Osteocyte (in vitro differentiated cells): ENCODE data around the gene ANAPC13. TPM values are rescaled to one million over a fixed set of nuclear protein-coding genes. Genes with fewer than 3 reads are reported as not detected.
A peak's percentile ranks its signal among the peaks of the same experiment; 100 is the strongest.

Source experiments
- DNase-seq: peaks from one replicate; pipeline ENCODE4 v3.0.0; 2021; ENCODE audit warnings: mixed read lengths; ENCODE audit not compliant: unreplicated experiment; ENCODE audit errors: extremely low spot score
- H3K27ac Mint-ChIP-seq: one replicate; pipeline ENCODE4 v1.8.0; 2021; ENCODE audit warnings: mild to moderate bottlenecking, mixed read lengths; ENCODE audit not compliant: unreplicated experiment
- H3K27me3 Mint-ChIP-seq: one replicate; pipeline ENCODE4 v1.8.0; 2021; ENCODE audit warnings: mixed read lengths; ENCODE audit not compliant: unreplicated experiment
- H3K36me3 Mint-ChIP-seq: one replicate; pipeline ENCODE4 v1.8.0; 2021; ENCODE audit warnings: mixed read lengths; ENCODE audit not compliant: unreplicated experiment
- H3K4me1 Mint-ChIP-seq: one replicate; pipeline ENCODE4 v1.8.0; 2021; ENCODE audit warnings: mixed read lengths; ENCODE audit not compliant: unreplicated experiment
- H3K4me3 Mint-ChIP-seq: one replicate; pipeline ENCODE4 v1.8.0; 2021; ENCODE audit warnings: mild to moderate bottlenecking, moderate library complexity, mixed read lengths; ENCODE audit not compliant: unreplicated experiment
- H3K9me3 Mint-ChIP-seq: one replicate; pipeline ENCODE4 v1.8.0; 2021; ENCODE audit warnings: mixed read lengths; ENCODE audit not compliant: unreplicated experiment
- total RNA-seq: library from RNA; stranded (reverse); gene quantifications from 2 replicates; pipeline ENCODE4 v1.2.1, GENCODE V29; 2021
- TF ChIP-seq, protein P1 (sequence below): fragments of 200-600 bp; sonication (generic); IDR thresholded peaks from 2 replicates; pipeline ENCODE4 v1.5.0; 2021; ENCODE audit warnings: antibody characterized with exemption, mild to moderate bottlenecking, moderate library complexity

Gene ANAPC13
- total RNA-seq, 1 donor from 2014 or later = 89.4 TPM

DNA sequence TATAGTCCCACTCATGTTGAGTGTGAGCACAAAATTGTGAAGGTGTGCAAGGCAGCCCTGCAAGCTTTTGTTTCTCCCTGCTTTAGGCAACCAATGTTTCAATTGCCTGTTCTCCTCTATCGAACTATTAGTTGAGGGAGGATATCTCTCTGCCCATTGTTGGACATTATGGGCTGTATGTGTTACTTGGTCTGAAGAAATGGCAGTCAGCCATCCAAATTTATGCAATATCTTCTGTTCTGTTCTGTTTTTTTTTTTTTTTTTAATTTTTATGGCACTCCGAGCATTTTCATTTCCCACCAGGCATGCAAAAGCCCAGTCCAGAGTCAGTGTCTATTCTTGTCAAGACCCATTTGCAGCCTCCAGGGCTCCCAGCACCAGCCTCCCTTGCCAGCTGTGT is 44.0 kb downstream of the ANAPC13 start:
- Mint-ChIP-seq H3K27me3 (no peaks in the 10 kb centered on the region), H3K27ac (no peak overlapping the region), H3K4me1 (peaks cover 34% of the 10 kb centered on the region), H3K9me3 (peaks cover 11% of the 10 kb centered on the region), H3K4me3 (no peak overlapping the region), H3K36me3 (peaks cover 2% of the 10 kb centered on the region)
- DNase-seq = no peak
- TF ChIP-seq, protein P1, sequence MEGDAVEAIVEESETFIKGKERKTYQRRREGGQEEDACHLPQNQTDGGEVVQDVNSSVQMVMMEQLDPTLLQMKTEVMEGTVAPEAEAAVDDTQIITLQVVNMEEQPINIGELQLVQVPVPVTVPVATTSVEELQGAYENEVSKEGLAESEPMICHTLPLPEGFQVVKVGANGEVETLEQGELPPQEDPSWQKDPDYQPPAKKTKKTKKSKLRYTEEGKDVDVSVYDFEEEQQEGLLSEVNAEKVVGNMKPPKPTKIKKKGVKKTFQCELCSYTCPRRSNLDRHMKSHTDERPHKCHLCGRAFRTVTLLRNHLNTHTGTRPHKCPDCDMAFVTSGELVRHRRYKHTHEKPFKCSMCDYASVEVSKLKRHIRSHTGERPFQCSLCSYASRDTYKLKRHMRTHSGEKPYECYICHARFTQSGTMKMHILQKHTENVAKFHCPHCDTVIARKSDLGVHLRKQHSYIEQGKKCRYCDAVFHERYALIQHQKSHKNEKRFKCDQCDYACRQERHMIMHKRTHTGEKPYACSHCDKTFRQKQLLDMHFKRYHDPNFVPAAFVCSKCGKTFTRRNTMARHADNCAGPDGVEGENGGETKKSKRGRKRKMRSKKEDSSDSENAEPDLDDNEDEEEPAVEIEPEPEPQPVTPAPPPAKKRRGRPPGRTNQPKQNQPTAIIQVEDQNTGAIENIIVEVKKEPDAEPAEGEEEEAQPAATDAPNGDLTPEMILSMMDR = no peak

DNA sequence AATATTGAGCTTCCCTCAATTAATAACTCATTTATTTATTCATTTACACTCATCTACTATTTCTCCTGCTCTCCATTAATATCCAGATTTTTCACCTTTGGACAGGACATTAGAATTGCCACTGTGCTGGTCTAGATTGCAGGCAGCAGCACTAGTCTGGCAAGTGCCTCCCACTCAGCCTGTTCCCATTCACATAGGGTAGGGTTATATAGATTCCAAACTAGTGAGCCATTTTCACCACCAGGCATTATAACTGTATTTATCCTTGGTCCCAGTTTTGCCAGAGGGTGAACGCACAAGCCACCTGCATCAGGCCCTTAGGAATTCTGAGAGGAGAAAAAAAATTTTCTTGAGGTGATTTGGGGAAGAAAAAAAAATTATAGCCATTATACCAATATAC is 44.5 kb downstream of the ANAPC13 start:
- Mint-ChIP-seq H3K27ac (no peak overlapping the region), H3K36me3 (peaks cover 2% of the 10 kb centered on the region), H3K9me3 (peaks cover 11% of the 10 kb centered on the region), H3K4me3 (no peak overlapping the region), H3K4me1 (peaks cover 31% of the 10 kb centered on the region), H3K27me3 (no peaks in the 10 kb centered on the region)
- TF ChIP-seq, protein P1 = no peak
- no peak for DNase-seq

DNA sequence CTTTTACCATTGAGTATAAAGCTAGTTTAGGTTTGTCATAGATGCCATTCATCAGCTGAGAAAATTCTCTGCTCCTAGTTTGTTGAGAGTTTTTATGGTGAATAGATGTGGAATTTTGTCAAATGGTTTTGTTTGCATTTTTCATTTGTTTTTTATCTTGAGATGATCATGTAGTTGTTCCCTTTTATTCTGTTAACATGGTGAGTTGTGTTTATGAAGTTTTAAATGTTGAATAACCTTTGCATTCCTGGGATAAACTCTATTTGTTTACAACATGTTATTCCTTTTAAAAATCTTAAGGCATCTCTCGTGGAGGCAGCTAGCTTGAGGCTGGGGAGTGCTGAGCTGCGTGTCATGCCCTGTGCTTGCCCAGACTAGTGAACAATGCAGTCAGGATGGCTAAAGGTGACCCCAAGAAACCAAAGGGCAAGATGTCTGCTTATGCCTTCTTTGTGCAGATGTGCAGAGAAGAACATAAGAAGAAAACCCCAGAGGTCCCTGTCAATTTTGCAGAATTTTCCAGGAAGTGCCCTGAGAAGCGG is 48.5 kb downstream of the ANAPC13 start:
- Mint-ChIP-seq H3K4me1 (peaks cover 14% of the 10 kb centered on the region), H3K27ac (peak overlapping the region; percentile 48)

DNA sequence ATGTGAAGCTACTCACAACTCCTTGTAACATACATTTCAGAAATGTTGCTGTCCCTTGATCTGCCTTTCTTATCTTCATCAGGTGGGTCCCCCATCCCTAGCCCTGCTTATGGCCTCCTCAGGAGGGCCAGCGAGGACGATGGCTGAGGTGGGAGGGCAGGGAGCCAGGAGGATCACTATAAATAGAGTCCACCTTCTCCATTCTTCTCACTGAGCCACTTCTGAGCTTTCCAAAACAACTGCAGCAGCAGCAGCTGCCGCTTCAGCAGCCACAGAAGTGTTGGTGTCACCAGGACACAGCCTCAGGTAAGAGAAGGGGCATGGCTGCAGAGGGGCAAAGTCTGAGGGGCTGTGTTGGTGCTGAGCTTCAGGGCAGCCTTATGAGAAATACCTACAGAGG is 53.5 kb downstream of the ANAPC13 start:
- peaks cover 21% of the 10 kb centered on the region for H3K4me1 Mint-ChIP-seq
- H3K27me3 Mint-ChIP-seq = no peaks in the 10 kb centered on the region
- no peak overlapping the region for H3K4me3 Mint-ChIP-seq
- TF ChIP-seq, protein P1 = no peak
- H3K36me3 Mint-ChIP-seq = no peaks in the 10 kb centered on the region
- peaks cover 6% of the 10 kb centered on the region for H3K9me3 Mint-ChIP-seq
- no peak for DNase-seq
- no peak overlapping the region for H3K27ac Mint-ChIP-seq

More for the DNA sequence above, 48.5 kb downstream of the ANAPC13 start:
- Mint-ChIP-seq H3K27me3 (no peaks in the 10 kb centered on the region), H3K9me3 (peaks cover 6% of the 10 kb centered on the region), H3K36me3 (no peaks in the 10 kb centered on the region), H3K4me3 (no peak overlapping the region)
- TF ChIP-seq, protein P1 = no peak
- DNase-seq = no peak

DNA sequence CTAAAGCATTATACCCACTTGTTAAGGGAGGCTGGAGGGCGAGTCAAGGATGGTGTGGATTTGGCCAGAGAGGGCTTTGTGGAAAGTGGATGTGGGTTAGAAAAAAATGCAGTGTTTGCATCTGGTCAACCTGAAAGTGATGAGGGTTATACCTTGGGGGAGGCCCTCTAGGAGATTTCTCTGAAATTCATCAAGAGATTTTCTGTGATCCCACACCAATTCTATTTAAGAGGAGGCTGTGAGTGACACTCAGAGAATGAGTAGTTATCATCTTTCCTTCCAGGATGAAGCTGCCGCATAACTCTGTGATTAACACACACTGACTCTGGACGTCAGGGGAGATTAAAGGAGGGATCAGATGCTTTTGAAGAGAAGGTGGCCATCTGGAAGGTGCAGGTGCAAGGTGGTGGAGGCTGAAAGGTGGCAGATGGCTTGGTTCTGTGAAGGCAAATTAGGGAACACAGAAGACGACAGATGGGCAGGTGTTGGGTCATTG is 54.8 kb downstream of the ANAPC13 start:
- H3K27me3 Mint-ChIP-seq = no peaks in the 10 kb centered on the region
- peaks cover 6% of the 10 kb centered on the region for H3K9me3 Mint-ChIP-seq
- DNase-seq = no peak

More for the DNA sequence above, 54.8 kb downstream of the ANAPC13 start:
- Mint-ChIP-seq H3K4me1 (peaks cover 25% of the 10 kb centered on the region), H3K27ac (no peak overlapping the region), H3K4me3 (no peak overlapping the region), H3K36me3 (no peaks in the 10 kb centered on the region)
- TF ChIP-seq, protein P1 = no peak
